GM21423 (cell line): Measurements from ENCODE around the gene CCNY.
"Not testable (repeated sequence)": the region's sequence is repeated elsewhere in the genome, so short reads cannot be mapped to it uniquely, and the experiment has no call there.

ENCODE experiments used
- ATAC-seq: cut with Tn5 transposase; IDR thresholded peaks from one replicate; pipeline ENCODE4 v1.9.1; 2021; ENCODE audit warnings: mild to moderate bottlenecking, moderate library complexity; ENCODE audit not compliant: unreplicated experiment

Gene CCNY

GRCh38 chr10:35400595-35401268 is 64.4 kb downstream of the CCNY start:
- no peak for ATAC-seq

GRCh38 chr10:35403491-35403890 is 67.2 kb downstream of the CCNY start:
- not testable (repeated sequence) for ATAC-seq

GRCh38 chr10:35404077-35404476 is 67.8 kb downstream of the CCNY start:
- not testable (repeated sequence) for ATAC-seq

- not testable (repeated sequence) for ATAC-seq
These were observed 69.8 kb downstream of the CCNY start for GRCh38 chr10:35406003-35406630.

GRCh38 chr10:35407696-35408095 is 71.4 kb downstream of the CCNY start:
- ATAC-seq = not testable (repeated sequence)

- ATAC-seq = peak; percentile 73
These were observed 72.8 kb downstream of the CCNY start for GRCh38 chr10:35409094-35409582.

- ATAC-seq = no peak
These were observed 73.5 kb downstream of the CCNY start for GRCh38 chr10:35409808-35410207.

GRCh38 chr10:35412003-35412723 is 75.9 kb downstream of the CCNY start:
- ATAC-seq = no peak

GRCh38 chr10:35412900-35413491 is 76.7 kb downstream of the CCNY start:
- no peak for ATAC-seq

GRCh38 chr10:35413985-35414861 is 77.9 kb downstream of the CCNY start:
- ATAC-seq = no peak

- no peak for ATAC-seq
These were observed 79.2 kb downstream of the CCNY start for GRCh38 chr10:35415505-35415904.

GRCh38 chr10:35416619-35417312 is 80.5 kb downstream of the CCNY start:
- ATAC-seq = no peak

- ATAC-seq = no peak
These were observed 81.0 kb downstream of the CCNY start for GRCh38 chr10:35417313-35417625.

- no peak for ATAC-seq
These were observed 81.5 kb downstream of the CCNY start for GRCh38 chr10:35417795-35418194.

GRCh38 chr10:35418580-35418979 is 82.3 kb downstream of the CCNY start:
- not testable (repeated sequence) for ATAC-seq

- ATAC-seq = no peak
These were observed 83.7 kb downstream of the CCNY start for GRCh38 chr10:35420044-35420443.

GRCh38 chr10:35420827-35421552 is 84.7 kb downstream of the CCNY start:
- ATAC-seq = no peak

GRCh38 chr10:35421553-35422178 is 85.4 kb downstream of the CCNY start:
- no peak for ATAC-seq

- ATAC-seq = no peak
These were observed 85.9 kb downstream of the CCNY start for GRCh38 chr10:35422228-35422627.
